Mucosa of rectum (tissue), 2 donors: ENCODE data around the gene MAST4.
A peak's percentile ranks its signal among the peaks of the same experiment; 100 is the strongest.

Experiments used
- H3K27ac ChIP-seq, 2 donors: one replicate each; pipeline ENCODE4 v1.7.0; 2013; ENCODE audit warnings: inconsistent platforms in 2 of 2, low read depth in 2 of 2, low read length in 2 of 2
- H3K27me3 ChIP-seq, 2 donors: one replicate each; pipeline ENCODE4 v1.7.0; 2013; ENCODE audit warnings: low read length in 2 of 2; ENCODE audit not compliant: control insufficient read depth in 2 of 2, insufficient read depth in 2 of 2
- H3K36me3 ChIP-seq, 2 donors: one replicate each; pipeline ENCODE4 v1.7.0; 2013; ENCODE audit warnings: low read length in 2 of 2; ENCODE audit not compliant: control insufficient read depth in 2 of 2, insufficient read depth in 2 of 2
- H3K4me1 ChIP-seq, 2 donors: one replicate each; pipeline ENCODE4 v1.7.0; 2013; ENCODE audit warnings: low read length in 2 of 2, mild to moderate bottlenecking in 1 of 2; ENCODE audit not compliant: control insufficient read depth in 2 of 2, insufficient read depth in 2 of 2
- H3K4me3 ChIP-seq, 2 donors: one replicate each; pipeline ENCODE4 v1.7.0; 2013; ENCODE audit warnings: low read length in 2 of 2
- H3K9ac ChIP-seq, 2 donors: one replicate each; pipeline ENCODE4 v1.7.0; 2013; ENCODE audit warnings: low read length in 2 of 2, low read depth in 1 of 2, mild to moderate bottlenecking in 1 of 2
- H3K9me3 ChIP-seq, 2 donors: one replicate each; pipeline ENCODE4 v1.7.0; 2013; ENCODE audit warnings: low read length in 2 of 2; ENCODE audit not compliant: control insufficient read depth in 2 of 2
- donor health status: healthy.
- donor health status: Normal muscosa, but diverticular disease.

The MAST4 gene

GRCh38 chr5:66828046-66828547 lies 231.9 kb downstream of the MAST4 start:
- Histone ChIP-seq H3K27ac (no peak overlapping the region), H3K9ac (no peak overlapping the region), H3K9me3 (no peaks in the 10 kb centered on the region)

GRCh38 chr5:66828548-66829357 lies 232.6 kb downstream of the MAST4 start:
- Histone ChIP-seq H3K27ac (peak overlapping the region in 1 of 2 donors; percentile 18), H3K9me3 (no peaks in the 10 kb centered on the region), H3K36me3 (no peaks in the 10 kb centered on the region), H3K4me3 (peak overlapping the region; percentile 61 to 77), H3K9ac (peak overlapping the region; percentile 35 to 40), H3K4me1 (peaks cover 0 to 8% of the 10 kb centered on the region in 2 donors), H3K27me3 (peaks cover 0 to 8% of the 10 kb centered on the region in 2 donors)

More at GRCh38 chr5:66828046-66828547, 231.9 kb downstream of the MAST4 start:
- Histone ChIP-seq H3K4me3 (peak overlapping the region; percentile 61 to 77), H3K27me3 (peaks cover 0 to 8% of the 10 kb centered on the region in 2 donors), H3K4me1 (peaks cover 0 to 8% of the 10 kb centered on the region in 2 donors), H3K36me3 (no peaks in the 10 kb centered on the region)

- Histone ChIP-seq H3K4me3 (peak overlapping the region; percentile 61 to 77), H3K9me3 (no peaks in the 10 kb centered on the region), H3K4me1 (peaks cover 0 to 8% of the 10 kb centered on the region in 2 donors), H3K36me3 (no peaks in the 10 kb centered on the region), H3K9ac (peak overlapping the region; percentile 35 to 40), H3K27ac (peak overlapping the region in 1 of 2 donors; percentile 18), H3K27me3 (peaks cover 0 to 8% of the 10 kb centered on the region in 2 donors)
These were observed 233.1 kb downstream of the MAST4 start for GRCh38 chr5:66829358-66829674.

- Histone ChIP-seq H3K4me3 (no peak overlapping the region), H3K9me3 (no peaks in the 10 kb centered on the region), H3K4me1 (peaks cover 0 to 8% of the 10 kb centered on the region in 2 donors), H3K27me3 (peaks cover 0 to 8% of the 10 kb centered on the region in 2 donors), H3K9ac (no peak overlapping the region), H3K27ac (no peak overlapping the region), H3K36me3 (no peaks in the 10 kb centered on the region)
These were observed 233.6 kb downstream of the MAST4 start for GRCh38 chr5:66829826-66830225.

- Histone ChIP-seq H3K27me3 (peaks cover 0 to 8% of the 10 kb centered on the region in 2 donors), H3K27ac (no peak overlapping the region), H3K4me1 (peaks cover 0 to 8% of the 10 kb centered on the region in 2 donors), H3K9me3 (no peaks in the 10 kb centered on the region), H3K9ac (no peak overlapping the region), H3K36me3 (no peaks in the 10 kb centered on the region), H3K4me3 (no peak overlapping the region)
These were observed 234.4 kb downstream of the MAST4 start for GRCh38 chr5:66830636-66831035.

- Histone ChIP-seq H3K36me3 (no peaks in the 10 kb centered on the region), H3K4me1 (no peaks in the 10 kb centered on the region), H3K9me3 (no peaks in the 10 kb centered on the region), H3K27me3 (no peaks in the 10 kb centered on the region), H3K4me3 (no peak overlapping the region), H3K9ac (no peak overlapping the region), H3K27ac (no peak overlapping the region)
These were observed 243.5 kb downstream of the MAST4 start for GRCh38 chr5:66839636-66840185.

GRCh38 chr5:66840511-66841013 lies 244.4 kb downstream of the MAST4 start:
- no peak overlapping the region for H3K9ac ChIP-seq
- no peaks in the 10 kb centered on the region for H3K4me1 ChIP-seq
- no peak overlapping the region for H3K27ac ChIP-seq
- no peaks in the 10 kb centered on the region for H3K9me3 ChIP-seq
- no peaks in the 10 kb centered on the region for H3K36me3 ChIP-seq
- H3K27me3 ChIP-seq: no peaks in the 10 kb centered on the region
- no peak overlapping the region for H3K4me3 ChIP-seq

GRCh38 chr5:66841264-66841663 lies 245.1 kb downstream of the MAST4 start:
- no peak overlapping the region for H3K4me3 ChIP-seq
- no peaks in the 10 kb centered on the region for H3K9me3 ChIP-seq
- no peak overlapping the region for H3K9ac ChIP-seq
- no peak overlapping the region for H3K27ac ChIP-seq
- H3K36me3 ChIP-seq: no peaks in the 10 kb centered on the region
- H3K27me3 ChIP-seq: no peaks in the 10 kb centered on the region
- H3K4me1 ChIP-seq: no peaks in the 10 kb centered on the region

- Histone ChIP-seq H3K9me3 (no peaks in the 10 kb centered on the region), H3K9ac (no peak overlapping the region), H3K27me3 (no peaks in the 10 kb centered on the region), H3K27ac (no peak overlapping the region), H3K4me1 (no peaks in the 10 kb centered on the region), H3K36me3 (no peaks in the 10 kb centered on the region), H3K4me3 (no peak overlapping the region)
These were observed 246.3 kb downstream of the MAST4 start for GRCh38 chr5:66842540-66842939.

GRCh38 chr5:66843065-66843464 lies 246.9 kb downstream of the MAST4 start:
- Histone ChIP-seq H3K4me1 (no peaks in the 10 kb centered on the region), H3K27me3 (no peaks in the 10 kb centered on the region), H3K4me3 (no peak overlapping the region), H3K36me3 (no peaks in the 10 kb centered on the region), H3K9ac (no peak overlapping the region), H3K27ac (no peak overlapping the region), H3K9me3 (no peaks in the 10 kb centered on the region)
